Stomach (tissue), 4 donors: ENCODE data around the gene MMP10.

Experiments
- CTCF ChIP-seq, 7 experiments: fragments of 450-650 bp in 4 of 7; fragments of 200-600 bp in 3 of 7; sonication (generic) in 3 of 7; IDR thresholded peaks; one replicate each; pipeline ENCODE4 v1.5.1; 2016 to 2019; ENCODE audit warnings: antibody characterized with exemption in 7 of 7, control low read depth in 2 of 7, mild to moderate bottlenecking in 1 of 7
- POLR2A ChIP-seq, 4 donors: fragments of 450-650 bp; IDR thresholded peaks; one replicate each; pipeline ENCODE4 v1.6.1; 2016; ENCODE audit warnings: antibody characterized with exemption in 4 of 4, control low read depth in 2 of 4, mild to moderate bottlenecking in 1 of 4, moderate library complexity in 1 of 4

DNA sequence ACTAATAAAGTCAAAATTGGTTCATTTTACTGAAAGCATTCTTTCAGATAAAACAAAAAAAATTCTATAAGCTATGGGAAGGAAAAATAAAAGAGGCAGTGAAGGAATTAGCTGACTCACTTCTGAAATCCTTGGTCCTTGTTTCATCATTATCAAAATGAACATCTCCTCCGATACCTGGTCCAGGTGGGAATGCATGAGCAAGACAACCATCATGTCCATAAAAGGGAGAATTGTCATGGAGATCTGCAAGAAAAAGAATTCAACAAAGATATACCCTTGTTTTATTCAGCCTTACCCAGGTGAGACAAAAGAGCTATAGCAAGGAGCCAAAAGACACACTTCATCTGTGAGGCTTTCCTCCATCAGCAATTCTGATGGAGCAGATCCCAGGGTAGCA, 27.2 kb downstream of the MMP10 start:
- TF ChIP-seq POLR2A (IDR thresholded peaks at IDR 0.05) (no peak), CTCF (IDR thresholded peaks at IDR 0.05) (no peak)
